ENCODE data around the gene PROCA1. TPM values are rescaled to one million over a fixed set of nuclear protein-coding genes. Genes with fewer than 3 reads are reported as not detected.
"Not testable (repeated sequence)": the region's sequence is repeated elsewhere in the genome, so short reads cannot be mapped to it uniquely, and the experiment has no call there.

Gene PROCA1
- total RNA-seq, 4 donors from 2014 or later = 2.6 to 3.6 TPM; not detected in 2

DNA sequence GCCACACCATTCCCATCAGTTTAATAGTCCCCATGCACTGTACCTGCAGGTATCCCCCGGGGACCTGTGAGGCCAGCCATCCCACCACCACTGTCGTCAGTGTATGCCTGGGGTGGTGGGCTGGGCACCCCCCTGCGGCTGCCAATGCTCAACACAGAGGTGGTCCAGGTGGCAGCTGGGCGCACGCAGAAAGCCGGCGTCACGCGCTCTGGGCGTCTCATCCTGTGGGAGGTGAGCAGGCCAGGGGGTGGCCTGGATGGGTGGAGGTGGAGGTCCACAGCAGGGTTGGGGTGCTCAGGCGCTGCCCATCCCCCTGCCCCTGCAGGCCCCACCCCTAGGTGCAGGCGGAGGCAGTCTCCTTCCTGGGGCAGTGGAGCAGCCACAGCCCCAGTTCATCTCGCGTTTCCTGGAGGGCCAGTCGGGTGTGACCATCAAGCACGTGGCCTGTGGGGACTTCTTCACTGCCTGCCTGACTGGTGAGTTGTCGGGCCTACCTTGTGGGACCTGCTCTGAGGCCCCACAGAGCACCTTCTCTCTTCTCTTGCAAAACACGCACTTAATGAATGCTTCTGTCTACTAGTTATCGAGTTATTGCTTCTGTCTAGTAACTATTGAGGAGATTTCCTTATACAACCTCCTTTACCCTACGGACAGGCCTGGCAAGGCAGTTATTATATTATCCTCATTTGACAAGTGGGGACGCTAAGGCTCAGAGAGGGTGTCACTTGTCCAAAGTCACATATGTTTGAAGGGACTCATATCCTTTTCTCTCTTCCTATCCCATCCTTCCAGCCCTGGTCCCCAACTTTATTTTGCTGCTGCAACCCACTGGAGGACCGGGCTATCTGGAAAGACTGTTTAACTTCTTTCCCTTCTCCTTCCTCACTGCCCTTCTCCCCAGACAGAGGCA is 26.3 kb upstream of the PROCA1 start:
- TF ChIP-seq, protein P1, sequence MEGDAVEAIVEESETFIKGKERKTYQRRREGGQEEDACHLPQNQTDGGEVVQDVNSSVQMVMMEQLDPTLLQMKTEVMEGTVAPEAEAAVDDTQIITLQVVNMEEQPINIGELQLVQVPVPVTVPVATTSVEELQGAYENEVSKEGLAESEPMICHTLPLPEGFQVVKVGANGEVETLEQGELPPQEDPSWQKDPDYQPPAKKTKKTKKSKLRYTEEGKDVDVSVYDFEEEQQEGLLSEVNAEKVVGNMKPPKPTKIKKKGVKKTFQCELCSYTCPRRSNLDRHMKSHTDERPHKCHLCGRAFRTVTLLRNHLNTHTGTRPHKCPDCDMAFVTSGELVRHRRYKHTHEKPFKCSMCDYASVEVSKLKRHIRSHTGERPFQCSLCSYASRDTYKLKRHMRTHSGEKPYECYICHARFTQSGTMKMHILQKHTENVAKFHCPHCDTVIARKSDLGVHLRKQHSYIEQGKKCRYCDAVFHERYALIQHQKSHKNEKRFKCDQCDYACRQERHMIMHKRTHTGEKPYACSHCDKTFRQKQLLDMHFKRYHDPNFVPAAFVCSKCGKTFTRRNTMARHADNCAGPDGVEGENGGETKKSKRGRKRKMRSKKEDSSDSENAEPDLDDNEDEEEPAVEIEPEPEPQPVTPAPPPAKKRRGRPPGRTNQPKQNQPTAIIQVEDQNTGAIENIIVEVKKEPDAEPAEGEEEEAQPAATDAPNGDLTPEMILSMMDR (IDR thresholded peaks at IDR 0.05) = no peak
- H3K4me1 ChIP-seq = no peaks in the 10 kb centered on the region
- intact Hi-C loops (cut with DNase I; ENCODE audit: low total_unique reads) = no loop called here
- H3K4me3 ChIP-seq = no peak overlapping the region
- no peak for DNase-seq
- H3K27me3 ChIP-seq = no peaks in the 10 kb centered on the region
- H3K36me3 ChIP-seq = no peaks in the 10 kb centered on the region
- no peak overlapping the region for H3K27ac ChIP-seq
- no peaks in the 10 kb centered on the region for H3K9me3 ChIP-seq

DNA sequence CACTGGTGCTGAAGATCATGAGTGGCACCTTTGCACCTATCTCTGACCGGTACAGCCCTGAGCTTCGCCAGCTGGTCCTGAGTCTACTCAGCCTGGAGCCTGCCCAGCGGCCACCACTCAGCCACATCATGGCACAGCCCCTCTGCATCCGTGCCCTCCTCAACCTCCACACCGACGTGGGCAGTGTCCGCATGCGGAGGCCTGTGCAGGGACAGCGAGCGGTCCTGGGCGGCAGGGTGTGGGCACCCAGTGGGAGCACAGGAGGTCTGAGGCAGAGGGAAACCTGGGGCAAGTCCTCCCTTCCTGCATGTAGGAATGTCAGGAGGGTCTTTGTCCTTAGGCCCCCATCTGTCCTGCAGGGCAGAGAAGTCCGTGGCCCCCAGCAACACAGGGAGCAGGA is 25.6 kb upstream of the PROCA1 start:
- Histone ChIP-seq H3K27ac (no peak overlapping the region), H3K9me3 (no peaks in the 10 kb centered on the region), H3K4me1 (no peaks in the 10 kb centered on the region), H3K4me3 (no peak overlapping the region), H3K27me3 (no peaks in the 10 kb centered on the region), H3K36me3 (no peaks in the 10 kb centered on the region)
- no peak for DNase-seq
- intact Hi-C loops (cut with DNase I; ENCODE audit: low total_unique reads) = no loop called here
- TF ChIP-seq, protein P1 (IDR thresholded peaks at IDR 0.05) = no peak
- no peak for TF ChIP-seq POLR2A (IDR thresholded peaks at IDR 0.05)

DNA sequence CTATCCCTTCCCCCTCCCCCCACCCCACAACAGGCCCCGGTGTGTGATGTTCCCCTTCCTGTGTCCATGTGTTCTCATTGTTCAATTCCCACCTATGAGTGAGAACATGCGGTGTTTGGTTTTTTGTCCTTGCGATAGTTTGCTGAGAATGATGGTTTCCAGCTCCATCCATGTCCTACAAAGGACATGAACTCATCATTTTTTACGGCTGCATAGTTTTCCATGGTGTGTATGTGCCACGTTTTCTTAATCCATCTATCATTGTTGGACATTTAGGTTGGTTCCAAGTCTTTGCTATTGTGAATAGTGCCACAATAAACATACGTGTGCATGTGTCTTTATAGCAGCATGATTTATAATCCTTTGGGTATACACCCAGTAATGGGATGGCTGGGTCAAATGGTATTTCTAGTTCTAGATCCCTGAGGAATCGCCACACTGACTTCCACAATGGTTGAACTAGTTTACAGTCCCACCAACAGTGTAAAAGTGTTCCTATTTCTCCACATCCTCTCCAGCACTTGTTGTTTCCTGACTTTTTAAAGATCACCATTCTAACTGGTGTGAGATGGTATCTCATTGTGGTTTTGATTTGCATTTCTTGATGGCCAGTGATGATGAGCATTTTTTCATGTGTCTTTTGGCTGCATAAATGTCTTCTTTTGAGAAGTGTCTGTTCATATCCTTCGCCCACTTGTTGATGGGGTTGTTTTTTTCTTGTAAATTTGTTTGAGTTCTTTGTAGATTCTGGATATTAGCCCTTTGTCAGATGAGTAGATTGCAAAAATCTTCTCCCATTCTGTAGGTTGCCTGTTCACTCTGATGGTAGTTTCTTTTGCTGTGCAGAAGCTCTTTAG is 24.5 kb upstream of the PROCA1 start:
- H3K9me3 ChIP-seq; DNase-seq; H3K4me1 ChIP-seq; intact Hi-C loops (cut with DNase I; ENCODE audit: low total_unique reads); H3K27me3 ChIP-seq; H3K27ac ChIP-seq; H3K4me3 ChIP-seq; H3K36me3 ChIP-seq: not testable (repeated sequence)

DNA sequence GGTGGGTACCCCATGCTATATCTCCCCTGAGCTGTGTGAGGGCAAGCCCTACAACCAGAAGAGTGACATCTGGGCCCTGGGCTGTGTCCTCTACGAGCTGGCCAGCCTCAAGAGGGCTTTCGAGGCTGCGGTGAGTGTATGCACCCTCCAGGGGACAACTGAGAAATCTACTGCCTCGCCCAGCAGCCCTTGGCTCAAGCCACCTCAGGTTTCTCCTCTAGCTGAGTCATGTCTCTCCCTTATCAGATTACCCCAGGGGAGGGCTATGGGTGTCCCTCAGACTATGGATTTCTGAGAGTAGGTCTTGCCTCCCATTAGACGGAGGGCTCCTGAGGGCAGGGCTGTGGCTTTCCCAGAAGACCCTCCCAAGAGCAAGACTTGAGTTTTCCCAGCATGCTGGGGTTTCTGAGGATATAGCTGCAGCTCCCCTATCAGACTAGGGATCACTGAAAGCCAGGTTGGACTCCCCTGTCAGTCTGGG is 23.6 kb upstream of the PROCA1 start:
- no peak overlapping the region for H3K4me3 ChIP-seq
- H3K36me3 ChIP-seq = no peaks in the 10 kb centered on the region
- no peaks in the 10 kb centered on the region for H3K9me3 ChIP-seq
- DNase-seq = no peak
- no peaks in the 10 kb centered on the region for H3K4me1 ChIP-seq
- intact Hi-C loops (cut with DNase I; ENCODE audit: low total_unique reads) = no loop called here
- no peaks in the 10 kb centered on the region for H3K27me3 ChIP-seq
- TF ChIP-seq, protein P1 (IDR thresholded peaks at IDR 0.05) = no peak
- no peak for TF ChIP-seq POLR2A (IDR thresholded peaks at IDR 0.05)
- no peak overlapping the region for H3K27ac ChIP-seq

DNA sequence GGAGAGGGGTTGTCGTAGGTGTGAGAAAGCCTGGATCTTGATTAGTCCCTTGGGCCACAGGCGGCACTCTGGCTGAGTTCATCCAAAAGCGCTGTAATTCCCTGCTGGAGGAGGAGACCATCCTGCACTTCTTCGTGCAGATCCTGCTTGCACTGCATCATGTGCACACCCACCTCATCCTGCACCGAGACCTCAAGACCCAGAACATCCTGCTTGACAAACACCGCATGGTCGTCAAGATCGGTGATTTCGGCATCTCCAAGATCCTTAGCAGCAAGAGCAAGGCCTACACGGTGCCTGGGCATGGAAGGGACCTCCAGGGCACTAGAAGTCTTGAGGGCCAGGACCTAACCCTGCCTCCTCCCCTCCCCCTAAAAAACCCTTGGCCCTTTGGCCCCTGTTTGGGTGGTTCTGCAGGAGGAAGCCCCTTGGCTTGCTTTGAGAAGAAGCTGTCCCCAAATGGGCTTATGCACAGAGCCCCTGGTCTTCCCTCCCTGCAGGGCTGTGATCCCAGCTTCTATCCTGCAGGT is 23.1 kb upstream of the PROCA1 start:
- TF ChIP-seq, protein P1 (IDR thresholded peaks at IDR 0.05) = no peak
- no peak for TF ChIP-seq POLR2A (IDR thresholded peaks at IDR 0.05)
- Histone ChIP-seq H3K9me3 (no peaks in the 10 kb centered on the region), H3K27me3 (no peaks in the 10 kb centered on the region), H3K4me3 (no peak overlapping the region), H3K4me1 (no peaks in the 10 kb centered on the region), H3K36me3 (no peaks in the 10 kb centered on the region), H3K27ac (no peak overlapping the region)
- intact Hi-C loops (cut with DNase I; ENCODE audit: low total_unique reads) = no loop called here
- DNase-seq = no peak
